Cardiac muscle cell (in vitro differentiated cells and primary cell): ENCODE results near the gene ZBTB7B. TPM values are rescaled to one million over a fixed set of nuclear protein-coding genes. Genes with fewer than 3 reads are reported as not detected.
A peak's percentile ranks its signal among the peaks of the same experiment; 100 is the strongest.

ENCODE experiments used
- DNase-seq, 2 donors: peaks; one replicate each; pipeline versions ENCODE4 v3.0.0 to v3.0.0-alpha.2; 2010 to 2017; ENCODE audit warnings: low read depth in 1 of 2, low spot score in 1 of 2
- H3K27ac ChIP-seq: fragments of 200-600 bp; sonication (generic); 2 replicates; pipeline ENCODE4 v1.5.1; 2016
- H3K27me3 ChIP-seq: fragments of 200-600 bp; sonication (generic); 2 replicates; pipeline ENCODE4 v1.6.0; 2016; ENCODE audit warnings: control low read depth
- H3K36me3 ChIP-seq: fragments of 200-600 bp; sonication (generic); 2 replicates; pipeline ENCODE4 v1.5.1; 2016; ENCODE audit warnings: control low read depth
- H3K4me1 ChIP-seq: fragments of 200-600 bp; sonication (generic); 2 replicates; pipeline ENCODE4 v1.8.1; 2017; ENCODE audit warnings: low read depth, mild to moderate bottlenecking, mixed run types
- H3K4me3 ChIP-seq: fragments of 200-600 bp; sonication (generic); 2 replicates; pipeline ENCODE4 v1.5.1; 2016; ENCODE audit warnings: mild to moderate bottlenecking
- H3K9me3 ChIP-seq: fragments of 200-600 bp; sonication (generic); 2 replicates; pipeline ENCODE4 v1.5.1; 2017; ENCODE audit warnings: low read depth, mild to moderate bottlenecking, control low read depth
- polyA plus RNA-seq: library from polyadenylated mRNA; unstranded; fragments of >200 nt; fragmentation: Nextera tagmentation; extraction: Ambion mirVana; gene quantifications from 2 replicates; pipeline ENCODE4 v1.2.1, GENCODE V29; 2016
- total RNA-seq: library from RNA; depleted of rRNA; stranded (reverse); fragments of >200 nt; gene quantifications from 2 replicates; pipeline ENCODE4 v1.2.3, GENCODE V29; 2016
- TF ChIP-seq, protein P1 (sequence below): IDR thresholded peaks from 2 replicates; pipeline ENCODE4 v1.5.1; 2012; ENCODE audit warnings: low read depth, mild to moderate bottlenecking, low read length

The ZBTB7B gene
- total and polyA plus RNA-seq, 2 experiments from 2014 or later: 4.7 to 25.6 TPM

DNA sequence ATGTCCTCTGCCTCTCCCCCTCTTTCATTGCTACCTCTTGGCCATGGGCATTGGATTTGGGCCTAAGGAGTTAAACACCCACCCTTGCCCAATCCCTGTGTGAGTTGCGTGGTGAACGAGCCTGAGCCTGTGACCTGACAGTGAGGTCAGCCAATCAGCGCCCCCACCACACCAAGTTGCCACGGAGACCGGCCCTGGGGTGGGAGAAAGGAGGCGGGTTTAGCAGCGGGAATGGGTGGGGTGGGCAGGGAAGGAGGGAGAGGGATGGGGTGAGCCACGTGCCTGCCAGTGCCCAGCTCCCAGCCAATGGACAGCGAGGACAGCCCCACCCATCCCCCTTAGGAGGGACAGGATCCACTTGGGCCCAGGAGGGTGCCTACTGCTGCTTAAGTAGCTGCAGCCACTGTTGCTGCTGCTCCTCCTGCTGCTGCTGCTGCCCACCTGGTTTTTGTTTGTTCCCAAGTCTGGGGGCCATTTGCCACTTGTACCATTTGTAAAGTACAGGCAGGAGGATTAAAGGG is 9.5 kb downstream of the ZBTB7B start:
- Histone ChIP-seq H3K36me3 (peaks cover 3% of the 10 kb centered on the region), H3K27ac (peak overlapping the region; percentile 33), H3K4me3 (no peak overlapping the region), H3K4me1 (no peaks in the 10 kb centered on the region), H3K27me3 (no peaks in the 10 kb centered on the region), H3K9me3 (no peaks in the 10 kb centered on the region)
- TF ChIP-seq, protein P1, sequence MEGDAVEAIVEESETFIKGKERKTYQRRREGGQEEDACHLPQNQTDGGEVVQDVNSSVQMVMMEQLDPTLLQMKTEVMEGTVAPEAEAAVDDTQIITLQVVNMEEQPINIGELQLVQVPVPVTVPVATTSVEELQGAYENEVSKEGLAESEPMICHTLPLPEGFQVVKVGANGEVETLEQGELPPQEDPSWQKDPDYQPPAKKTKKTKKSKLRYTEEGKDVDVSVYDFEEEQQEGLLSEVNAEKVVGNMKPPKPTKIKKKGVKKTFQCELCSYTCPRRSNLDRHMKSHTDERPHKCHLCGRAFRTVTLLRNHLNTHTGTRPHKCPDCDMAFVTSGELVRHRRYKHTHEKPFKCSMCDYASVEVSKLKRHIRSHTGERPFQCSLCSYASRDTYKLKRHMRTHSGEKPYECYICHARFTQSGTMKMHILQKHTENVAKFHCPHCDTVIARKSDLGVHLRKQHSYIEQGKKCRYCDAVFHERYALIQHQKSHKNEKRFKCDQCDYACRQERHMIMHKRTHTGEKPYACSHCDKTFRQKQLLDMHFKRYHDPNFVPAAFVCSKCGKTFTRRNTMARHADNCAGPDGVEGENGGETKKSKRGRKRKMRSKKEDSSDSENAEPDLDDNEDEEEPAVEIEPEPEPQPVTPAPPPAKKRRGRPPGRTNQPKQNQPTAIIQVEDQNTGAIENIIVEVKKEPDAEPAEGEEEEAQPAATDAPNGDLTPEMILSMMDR: no peak
- DNase-seq: peak; percentile 69 to 74

DNA sequence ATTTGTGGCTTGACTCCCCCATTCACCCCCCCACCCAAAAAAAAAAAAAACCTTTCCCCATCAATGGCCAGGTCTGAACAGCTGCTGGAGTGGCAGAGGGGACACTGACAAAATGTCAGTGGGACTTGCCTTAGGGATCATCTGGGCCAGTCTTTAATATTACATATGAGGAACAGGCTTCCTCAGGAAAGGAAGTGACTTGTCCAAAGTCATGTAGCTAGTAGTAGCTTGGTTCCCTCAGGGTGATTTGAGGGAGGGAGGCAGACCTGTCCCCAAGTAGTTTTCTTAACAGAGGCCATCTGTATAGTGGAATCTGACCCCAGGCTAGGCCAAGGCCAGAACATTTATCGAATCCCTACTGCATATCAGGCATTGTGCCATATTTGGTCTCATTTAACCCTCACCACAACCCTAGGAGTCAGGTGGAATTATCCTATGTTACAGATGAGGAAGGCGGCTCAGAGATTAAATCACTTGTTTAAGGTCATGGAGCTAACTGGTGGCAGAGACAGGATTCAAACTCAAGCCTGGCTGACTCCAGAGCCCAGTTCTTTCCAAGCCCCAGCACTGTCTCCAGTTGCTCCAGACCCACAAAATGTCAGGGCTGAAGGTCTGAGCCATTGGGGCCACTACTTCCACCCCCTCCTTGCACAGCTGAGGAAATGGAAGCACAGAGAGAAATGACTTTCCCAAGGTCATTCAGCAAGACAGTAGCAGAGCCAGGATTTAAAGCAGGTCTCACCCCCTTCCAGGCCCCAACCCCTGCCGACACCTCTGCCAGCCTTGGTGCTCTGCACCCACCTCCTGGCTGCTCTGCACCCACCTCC is 10.4 kb downstream of the ZBTB7B start:
- Histone ChIP-seq H3K4me1 (no peaks in the 10 kb centered on the region), H3K9me3 (no peaks in the 10 kb centered on the region), H3K27ac (no peak overlapping the region), H3K27me3 (no peaks in the 10 kb centered on the region), H3K4me3 (no peak overlapping the region), H3K36me3 (peaks cover 3% of the 10 kb centered on the region)
- TF ChIP-seq, protein P1: no peak
- DNase-seq: no peak

DNA sequence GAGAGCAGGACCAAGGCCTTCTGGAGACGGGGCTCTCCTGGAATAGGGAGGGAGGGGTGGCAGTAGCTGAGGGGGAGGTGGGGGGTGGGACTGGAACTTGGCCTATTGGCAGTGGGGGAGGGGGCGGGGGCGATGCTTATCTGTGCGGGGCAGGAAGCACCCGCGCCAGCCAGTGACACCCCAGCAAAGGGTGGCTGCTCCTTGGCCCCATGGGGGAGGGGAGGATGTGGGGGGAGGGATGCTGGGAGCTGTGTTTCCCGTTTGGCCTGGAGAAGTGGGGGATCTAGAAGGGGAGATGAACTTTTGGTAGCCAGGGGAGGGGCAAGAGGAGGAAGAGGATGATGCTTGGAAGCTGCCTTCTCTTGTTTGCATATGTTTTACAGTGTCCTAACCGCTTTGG is 11.0 kb downstream of the ZBTB7B start:
- DNase-seq: no peak
- no peaks in the 10 kb centered on the region for H3K27me3 ChIP-seq
- no peak overlapping the region for H3K4me3 ChIP-seq
- H3K9me3 ChIP-seq: no peaks in the 10 kb centered on the region
- TF ChIP-seq, protein P1: no peak
- H3K27ac ChIP-seq: no peak overlapping the region
- peaks cover 3% of the 10 kb centered on the region for H3K36me3 ChIP-seq
- H3K4me1 ChIP-seq: peaks cover 1% of the 10 kb centered on the region

DNA sequence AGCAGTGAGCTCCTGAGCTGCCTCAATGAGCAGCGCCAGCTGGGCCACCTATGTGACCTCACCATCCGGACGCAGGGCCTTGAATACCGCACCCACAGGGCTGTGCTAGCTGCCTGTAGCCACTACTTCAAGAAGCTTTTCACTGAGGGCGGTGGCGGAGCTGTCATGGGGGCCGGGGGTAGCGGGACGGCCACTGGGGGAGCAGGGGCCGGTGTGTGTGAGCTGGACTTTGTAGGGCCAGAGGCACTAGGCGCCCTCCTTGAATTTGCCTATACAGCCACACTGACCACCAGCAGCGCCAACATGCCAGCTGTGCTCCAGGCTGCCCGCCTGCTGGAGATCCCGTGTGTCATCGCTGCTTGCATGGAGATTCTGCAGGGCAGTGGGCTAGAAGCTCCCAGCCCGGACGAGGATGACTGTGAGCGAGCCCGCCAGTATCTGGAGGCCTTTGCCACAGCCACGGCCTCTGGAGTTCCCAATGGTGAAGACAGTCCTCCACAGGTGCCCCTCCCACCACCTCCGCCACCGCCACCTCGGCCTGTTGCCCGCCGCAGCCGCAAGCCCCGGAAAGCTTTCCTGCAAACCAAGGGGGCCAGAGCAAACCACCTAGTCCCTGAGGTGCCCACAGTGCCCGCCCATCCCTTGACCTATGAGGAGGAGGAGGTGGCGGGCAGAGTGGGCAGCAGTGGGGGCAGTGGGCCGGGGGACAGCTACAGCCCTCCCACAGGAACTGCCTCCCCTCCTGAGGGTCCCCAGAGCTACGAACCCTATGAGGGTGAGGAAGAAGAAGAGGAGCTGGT is 12.3 kb downstream of the ZBTB7B start:
- no peak for DNase-seq
- peaks cover 10% of the 10 kb centered on the region for H3K4me1 ChIP-seq
- peaks cover 3% of the 10 kb centered on the region for H3K36me3 ChIP-seq
- no peak overlapping the region for H3K27ac ChIP-seq
- TF ChIP-seq, protein P1: no peak
- no peak overlapping the region for H3K4me3 ChIP-seq
- no peaks in the 10 kb centered on the region for H3K27me3 ChIP-seq
- H3K9me3 ChIP-seq: no peaks in the 10 kb centered on the region

DNA sequence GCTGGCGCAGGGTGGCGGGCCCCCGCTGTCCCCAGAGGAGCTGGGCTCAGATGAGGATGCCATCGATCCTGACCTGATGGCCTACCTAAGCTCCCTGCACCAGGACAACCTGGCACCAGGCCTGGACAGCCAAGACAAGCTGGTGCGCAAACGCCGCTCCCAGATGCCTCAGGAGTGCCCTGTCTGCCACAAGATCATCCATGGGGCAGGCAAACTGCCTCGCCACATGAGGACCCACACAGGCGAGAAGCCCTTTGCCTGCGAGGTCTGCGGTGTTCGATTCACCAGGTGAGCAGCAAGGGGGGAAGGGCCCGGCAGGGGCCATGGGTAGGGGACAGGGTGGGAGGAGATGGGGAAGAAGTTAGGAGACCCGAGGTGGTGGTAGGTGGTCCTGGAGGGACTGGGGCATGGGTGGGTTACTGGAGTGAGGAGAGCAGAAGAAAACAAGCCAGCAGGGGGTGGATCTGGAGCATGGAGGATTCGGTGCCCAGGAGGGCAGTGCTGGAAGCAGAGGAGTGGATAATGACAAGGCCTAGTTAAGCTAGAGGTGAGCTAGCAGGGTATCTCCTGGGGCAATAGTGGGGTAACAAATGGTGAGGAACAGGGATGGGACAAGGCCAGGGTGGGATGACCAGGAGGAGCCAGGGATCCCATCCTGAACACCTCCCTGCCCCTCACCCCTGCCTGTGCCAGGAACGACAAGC is 13.1 kb downstream of the ZBTB7B start:
- no peaks in the 10 kb centered on the region for H3K27me3 ChIP-seq
- no peak for DNase-seq
- TF ChIP-seq, protein P1: no peak

More for the DNA sequence above, 13.1 kb downstream of the ZBTB7B start:
- Histone ChIP-seq H3K4me3 (no peak overlapping the region), H3K9me3 (no peaks in the 10 kb centered on the region), H3K36me3 (peaks cover 3% of the 10 kb centered on the region), H3K4me1 (peaks cover 10% of the 10 kb centered on the region), H3K27ac (no peak overlapping the region)
